ENCODE data around the gene TRAPPC3L. TPM values are rescaled to one million over a fixed set of nuclear protein-coding genes. Genes with fewer than 3 reads are reported as not detected.

Gene TRAPPC3L
- total RNA-seq, 2 donors from 2014 or later = not detected

DNA sequence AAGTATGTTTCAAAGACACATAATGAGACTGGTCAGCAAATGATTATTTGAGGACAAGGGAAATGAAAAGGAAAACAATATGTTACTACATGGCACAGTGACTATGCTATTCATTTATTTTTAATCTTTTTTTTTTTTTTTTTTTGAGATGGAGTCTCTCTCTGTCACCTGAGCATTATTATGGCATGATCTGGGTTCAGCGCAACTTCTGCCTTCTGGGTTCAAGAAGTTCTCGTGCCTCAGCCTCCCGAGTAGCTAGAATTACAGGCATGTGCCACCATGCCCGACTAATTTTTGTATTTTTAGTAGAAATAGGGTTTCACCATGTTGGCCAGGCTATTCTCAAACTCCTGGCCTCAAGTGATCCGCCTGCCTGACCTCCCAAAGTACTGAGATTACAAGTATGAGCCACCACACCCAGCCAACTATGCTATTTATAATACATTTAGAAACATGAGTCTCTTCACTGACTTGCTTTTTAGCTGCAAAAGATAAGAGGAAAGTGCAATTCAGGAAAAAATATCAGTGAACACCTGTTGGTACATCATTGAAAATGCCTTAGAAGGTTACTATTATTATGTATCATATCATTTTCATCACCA, 11.4 kb upstream of the TRAPPC3L start:
- Histone ChIP-seq H3K4me3 (no peak overlapping the region), H3K9me3 (no peaks in the 10 kb centered on the region), H3K4me1 (no peaks in the 10 kb centered on the region), H3K27me3 (no peaks in the 10 kb centered on the region), H3K27ac (no peak overlapping the region), H3K36me3 (replicated peaks in 1 of 2; ENCODE audit: insufficient read depth in 1 of 2, low read depth in 2 of 2) (no peaks in the 10 kb centered on the region)
- ATAC-seq (no peak), DNase-seq (no peak)
- TF ChIP-seq POLR2A (IDR thresholded peaks at IDR 0.05) = no peak
- intact Hi-C loops (cut with DNase I) = no loop called here
- 71 to 72% methylated on average over 5 of the region's 5 CpGs for WGBS, 2 donors

DNA sequence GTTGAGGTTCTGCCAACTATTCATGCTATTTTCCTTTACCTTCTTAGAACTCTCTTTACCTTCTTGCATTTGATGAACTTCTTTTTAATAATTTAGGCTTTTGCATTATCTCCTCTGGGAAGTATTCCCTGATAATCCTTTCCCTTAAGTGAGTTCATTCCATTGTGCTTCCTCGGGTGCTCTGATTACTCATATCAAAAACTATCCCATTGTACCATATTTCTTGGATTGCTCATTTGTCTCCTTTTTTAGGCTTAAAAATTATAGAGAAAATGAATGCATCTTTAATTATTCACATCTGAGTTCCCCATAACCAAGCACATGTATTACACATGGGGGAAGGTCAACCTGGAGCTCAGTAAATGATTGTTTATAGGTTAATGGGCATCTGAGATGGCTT, 10.6 kb upstream of the TRAPPC3L start:
- H3K9me3 ChIP-seq = no peaks in the 10 kb centered on the region
- no peak overlapping the region for H3K4me3 ChIP-seq
- no peaks in the 10 kb centered on the region for H3K36me3 ChIP-seq (replicated peaks in 1 of 2; ENCODE audit: insufficient read depth in 1 of 2, low read depth in 2 of 2)
- no peak for ATAC-seq
- no peak overlapping the region for H3K27ac ChIP-seq
- H3K27me3 ChIP-seq = no peaks in the 10 kb centered on the region
- DNase-seq = no peak
- H3K4me1 ChIP-seq = no peaks in the 10 kb centered on the region
- TF ChIP-seq, protein P1, sequence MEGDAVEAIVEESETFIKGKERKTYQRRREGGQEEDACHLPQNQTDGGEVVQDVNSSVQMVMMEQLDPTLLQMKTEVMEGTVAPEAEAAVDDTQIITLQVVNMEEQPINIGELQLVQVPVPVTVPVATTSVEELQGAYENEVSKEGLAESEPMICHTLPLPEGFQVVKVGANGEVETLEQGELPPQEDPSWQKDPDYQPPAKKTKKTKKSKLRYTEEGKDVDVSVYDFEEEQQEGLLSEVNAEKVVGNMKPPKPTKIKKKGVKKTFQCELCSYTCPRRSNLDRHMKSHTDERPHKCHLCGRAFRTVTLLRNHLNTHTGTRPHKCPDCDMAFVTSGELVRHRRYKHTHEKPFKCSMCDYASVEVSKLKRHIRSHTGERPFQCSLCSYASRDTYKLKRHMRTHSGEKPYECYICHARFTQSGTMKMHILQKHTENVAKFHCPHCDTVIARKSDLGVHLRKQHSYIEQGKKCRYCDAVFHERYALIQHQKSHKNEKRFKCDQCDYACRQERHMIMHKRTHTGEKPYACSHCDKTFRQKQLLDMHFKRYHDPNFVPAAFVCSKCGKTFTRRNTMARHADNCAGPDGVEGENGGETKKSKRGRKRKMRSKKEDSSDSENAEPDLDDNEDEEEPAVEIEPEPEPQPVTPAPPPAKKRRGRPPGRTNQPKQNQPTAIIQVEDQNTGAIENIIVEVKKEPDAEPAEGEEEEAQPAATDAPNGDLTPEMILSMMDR (IDR thresholded peaks at IDR 0.05) = no peak
- TF ChIP-seq POLR2A (IDR thresholded peaks at IDR 0.05) = no peak
- intact Hi-C loops (cut with DNase I) = no loop called here
- WGBS, 2 donors = 82 to 90% methylated on average over 1 of the region's 1 CpG

DNA sequence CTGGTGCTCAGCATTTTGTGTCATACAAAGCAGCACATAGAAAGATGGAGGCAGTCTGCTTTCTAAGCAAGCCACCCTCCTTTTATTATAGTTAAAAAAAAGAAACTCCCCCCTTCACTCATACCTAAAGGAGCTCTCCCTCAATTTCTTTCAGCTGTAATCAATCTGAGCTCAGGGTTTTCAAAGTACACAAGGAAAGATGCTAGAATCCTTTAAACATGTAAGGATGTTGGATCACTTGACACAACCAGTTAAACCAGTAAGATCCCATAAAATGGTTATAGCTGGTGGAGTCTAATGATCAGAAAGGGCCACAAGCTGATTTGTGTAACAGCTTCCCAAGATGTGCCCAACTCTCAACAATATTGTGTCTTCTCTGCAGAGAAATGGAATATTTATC, 8.0 kb upstream of the TRAPPC3L start, which contains the start of gene CALHM4:
Gene CALHM4, plus strand, starts transcription at position 301 of the 400 bp plus-strand sequence. Its CDS starts 43 bp downstream, at position 344.
- no peak for DNase-seq
- Histone ChIP-seq H3K36me3 (replicated peaks in 1 of 2; ENCODE audit: insufficient read depth in 1 of 2, low read depth in 2 of 2) (no peaks in the 10 kb centered on the region), H3K4me1 (no peaks in the 10 kb centered on the region), H3K4me3 (no peak within 1 kb of the TSS), H3K27me3 (no peaks in the 10 kb centered on the region), H3K27ac (no peak within 1 kb of the TSS), H3K9me3 (no peaks in the 10 kb centered on the region)
- TF ChIP-seq POLR2A (IDR thresholded peaks at IDR 0.05) = no peak
- TF ChIP-seq, protein P1 (IDR thresholded peaks at IDR 0.05) = no peak
- intact Hi-C loops (cut with DNase I) = no loop called here
- no peak for ATAC-seq

DNA sequence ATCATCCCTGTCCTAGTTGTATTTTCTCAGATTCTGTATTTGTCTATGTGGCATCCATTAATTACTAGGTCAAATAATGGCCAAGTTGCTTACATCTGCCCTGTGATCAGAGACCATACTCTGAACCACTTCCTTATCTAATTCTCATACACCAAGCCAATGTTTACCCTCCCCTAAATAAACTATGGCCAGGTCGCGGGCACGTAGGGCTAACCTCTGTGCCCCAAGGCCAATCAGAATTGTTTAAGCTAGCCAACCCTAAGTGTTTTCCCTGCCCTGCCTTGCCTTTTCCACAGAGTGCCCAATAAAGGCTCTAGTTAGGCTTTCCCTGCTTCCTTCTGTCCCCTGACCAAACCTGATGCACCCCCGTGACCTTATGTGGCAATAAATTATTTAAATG, 5.3 kb upstream of the TRAPPC3L start:
- H3K27me3 ChIP-seq = no peaks in the 10 kb centered on the region
- no peaks in the 10 kb centered on the region for H3K4me1 ChIP-seq
- H3K9me3 ChIP-seq = no peaks in the 10 kb centered on the region
- TF ChIP-seq, protein P1 (IDR thresholded peaks at IDR 0.05) = no peak
- no peak for TF ChIP-seq POLR2A (IDR thresholded peaks at IDR 0.05)
- no peak for ATAC-seq
- intact Hi-C loops (cut with DNase I) = no loop called here
- WGBS, 2 donors = 15 to 29% methylated on average over 4 of the region's 4 CpGs
- H3K4me3 ChIP-seq = no peak overlapping the region
- H3K27ac ChIP-seq = no peak overlapping the region
- H3K36me3 ChIP-seq (replicated peaks in 1 of 2; ENCODE audit: insufficient read depth in 1 of 2, low read depth in 2 of 2) = no peaks in the 10 kb centered on the region
- DNase-seq = no peak

DNA sequence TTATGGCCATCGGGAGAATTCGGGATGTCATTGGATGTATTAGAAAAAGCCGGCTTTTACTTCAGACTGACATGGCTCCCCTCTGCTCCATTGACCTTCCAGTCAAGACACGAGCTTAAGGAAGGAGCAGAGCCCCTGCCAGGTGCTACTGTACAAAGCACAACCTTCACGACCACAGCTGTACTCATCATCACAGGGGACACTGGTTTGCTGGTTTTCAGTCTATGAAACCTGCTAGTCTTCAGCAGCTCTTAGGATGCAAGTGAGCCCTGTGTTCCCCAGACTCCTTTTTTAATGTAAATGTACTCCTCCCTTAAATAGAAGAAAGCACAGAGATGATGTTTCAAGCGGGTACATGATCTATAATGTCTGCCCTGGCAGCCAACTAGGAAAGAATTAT, 1.9 kb upstream of the TRAPPC3L start:
- Histone ChIP-seq H3K9me3 (no peaks in the 10 kb centered on the region), H3K36me3 (replicated peaks in 1 of 2; ENCODE audit: insufficient read depth in 1 of 2, low read depth in 2 of 2) (no peaks in the 10 kb centered on the region), H3K4me1 (no peaks in the 10 kb centered on the region), H3K27ac (no peak overlapping the region), H3K27me3 (no peaks in the 10 kb centered on the region), H3K4me3 (no peak overlapping the region)
- intact Hi-C loops (cut with DNase I) = no loop called here
- DNase-seq (no peak), ATAC-seq (no peak)
- TF ChIP-seq, protein P1 (IDR thresholded peaks at IDR 0.05) = no peak
- TF ChIP-seq POLR2A (IDR thresholded peaks at IDR 0.05) = no peak
- 78 to 83% methylated on average over 6 of the region's 6 CpGs for WGBS, 2 donors

Measured in body of pancreas (tissue), 4 donors.